Testis (tissue), 3 donors: ENCODE results near the gene CC2D1B. TPM values are rescaled to one million over a fixed set of nuclear protein-coding genes. Genes with fewer than 3 reads are reported as not detected.

Source experiments
- DNase-seq: peaks from one replicate; pipeline ENCODE4 v3.0.0-alpha.2; 2019
- H3K27ac ChIP-seq, 2 donors: fragments of 200-600 bp; sonication (generic); one replicate each; pipeline ENCODE4 v1.5.1; 2019
- H3K27me3 ChIP-seq: fragments of 200-600 bp; sonication (generic); one replicate; pipeline ENCODE4 v1.5.1; 2019
- H3K36me3 ChIP-seq: fragments of 200-600 bp; sonication (generic); one replicate; pipeline ENCODE4 v1.5.1; 2017; ENCODE audit warnings: low read depth; ENCODE audit errors: missing control alignments
- H3K4me1 ChIP-seq: fragments of 200-600 bp; sonication (generic); one replicate; pipeline ENCODE4 v1.5.1; 2019
- H3K4me3 ChIP-seq, 2 donors: fragments of 200-600 bp; sonication (generic); one replicate each; pipeline ENCODE4 v1.5.1; 2017 to 2019
- H3K9me3 ChIP-seq: fragments of 200-600 bp; sonication (generic); one replicate; pipeline ENCODE4 v1.5.1; 2017
- CTCF ChIP-seq, 3 experiments: fragments of 450-650 bp in 2 of 3; fragments of 200-600 bp in 1 of 3; sonication (generic) in 1 of 3; IDR thresholded peaks; one replicate each; pipeline ENCODE4 v1.5.1; 2016 to 2019; ENCODE audit warnings: antibody characterized with exemption in 3 of 3, mild to moderate bottlenecking in 2 of 3, moderate library complexity in 1 of 3
- POLR2A ChIP-seq: fragments of 450-650 bp; IDR thresholded peaks from one replicate; pipeline ENCODE4 v1.6.1; 2017; ENCODE audit warnings: antibody characterized with exemption, mild to moderate bottlenecking, moderate library complexity
- WGBS, 2 donors: methylation state at CpG; one replicate each; pipeline ENCODE4 v1.1.5; 2018; 5-methylcytosine and 5-hydroxymethylcytosine counted together
- intact Hi-C: fragments of 100-400 bp; cut with DNase I; formaldehyde crosslinking; loops from one replicate; pipeline ENCODE4 v1.15.1; 2023; ENCODE audit warnings: low total_unique reads
- polyA plus RNA-seq: library from polyadenylated mRNA; stranded (reverse); fragments of 350-450 nt; fragmentation: Illumina TruSeq; extraction: RNeasy Lipid Tissue Mini Kit (QIAGEN cat#74804); gene quantifications from one replicate; pipeline ENCODE4 v1.2.3, GENCODE V29; 2014; ENCODE audit warnings: low read depth, low replicate concordance; ENCODE audit not compliant: insufficient read depth
- total RNA-seq, 2 donors: library from RNA; depleted of rRNA; stranded (reverse); fragments of >200 nt; gene quantifications; one replicate each; pipeline ENCODE4 v1.2.3, GENCODE V29; 2016

The CC2D1B gene
- total and polyA plus RNA-seq, 3 donors from 2014 or later: 37.0 to 62.0 (median 51.0) TPM

DNA sequence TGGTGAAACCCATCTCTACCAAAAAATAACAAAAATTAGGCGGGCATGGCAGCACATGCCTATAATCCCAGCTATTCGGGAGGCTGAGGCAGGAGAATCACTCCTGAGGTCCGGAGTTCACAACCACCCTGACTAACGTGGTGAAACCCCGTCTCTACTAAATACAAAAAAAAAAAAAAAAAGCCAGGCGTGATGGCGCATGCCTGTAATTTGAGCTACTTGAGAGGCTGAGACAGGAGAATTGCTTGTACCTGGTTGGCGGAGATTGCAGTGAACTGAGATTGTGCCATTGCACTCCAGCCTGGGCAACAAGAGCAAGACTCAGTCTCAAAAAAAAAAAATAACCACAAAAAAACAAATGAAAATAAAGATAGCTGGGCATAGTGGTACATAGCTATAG is 42.3 kb downstream of the CC2D1B start:
- Histone ChIP-seq H3K27ac (no peak overlapping the region), H3K4me3 (no peak overlapping the region), H3K9me3 (no peaks in the 10 kb centered on the region), H3K4me1 (no peaks in the 10 kb centered on the region), H3K27me3 (no peaks in the 10 kb centered on the region), H3K36me3 (no peaks in the 10 kb centered on the region)
- TF ChIP-seq POLR2A (no peak), CTCF (IDR thresholded peaks at IDR 0.05) (no peak)
- intact Hi-C loops: no loop called here
- WGBS, 2 donors: 91% methylated on average over 8 of the region's 8 CpGs
- DNase-seq: no peak

DNA sequence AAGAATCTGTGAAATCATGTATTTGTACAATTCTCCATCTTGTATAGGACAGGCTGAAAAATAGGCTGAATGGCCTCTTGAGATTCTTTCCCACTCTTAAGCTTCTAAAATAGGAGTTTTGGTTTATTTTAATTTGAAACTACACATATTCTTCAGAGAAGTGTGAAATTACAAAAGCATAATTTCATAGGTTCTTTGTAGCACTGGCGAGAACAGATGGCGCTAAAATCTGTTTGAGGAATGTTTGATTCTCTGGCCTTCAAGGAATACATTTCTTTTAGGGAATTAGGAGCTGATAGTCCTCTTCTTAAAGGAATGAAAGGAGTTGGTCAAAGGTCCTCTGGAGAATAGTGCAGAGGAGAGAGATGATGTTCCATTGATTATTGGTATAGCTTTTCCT is 44.9 kb downstream of the CC2D1B start:
- DNase-seq: no peak
- Histone ChIP-seq H3K4me3 (no peak overlapping the region), H3K9me3 (no peaks in the 10 kb centered on the region), H3K4me1 (no peaks in the 10 kb centered on the region), H3K27me3 (no peaks in the 10 kb centered on the region), H3K36me3 (no peaks in the 10 kb centered on the region), H3K27ac (no peak overlapping the region)
- WGBS, 2 donors: 97 to 99% methylated on average over 2 of the region's 2 CpGs
- TF ChIP-seq POLR2A: no peak
- no peak for TF ChIP-seq CTCF (IDR thresholded peaks at IDR 0.05)
- intact Hi-C loops: no loop called here

DNA sequence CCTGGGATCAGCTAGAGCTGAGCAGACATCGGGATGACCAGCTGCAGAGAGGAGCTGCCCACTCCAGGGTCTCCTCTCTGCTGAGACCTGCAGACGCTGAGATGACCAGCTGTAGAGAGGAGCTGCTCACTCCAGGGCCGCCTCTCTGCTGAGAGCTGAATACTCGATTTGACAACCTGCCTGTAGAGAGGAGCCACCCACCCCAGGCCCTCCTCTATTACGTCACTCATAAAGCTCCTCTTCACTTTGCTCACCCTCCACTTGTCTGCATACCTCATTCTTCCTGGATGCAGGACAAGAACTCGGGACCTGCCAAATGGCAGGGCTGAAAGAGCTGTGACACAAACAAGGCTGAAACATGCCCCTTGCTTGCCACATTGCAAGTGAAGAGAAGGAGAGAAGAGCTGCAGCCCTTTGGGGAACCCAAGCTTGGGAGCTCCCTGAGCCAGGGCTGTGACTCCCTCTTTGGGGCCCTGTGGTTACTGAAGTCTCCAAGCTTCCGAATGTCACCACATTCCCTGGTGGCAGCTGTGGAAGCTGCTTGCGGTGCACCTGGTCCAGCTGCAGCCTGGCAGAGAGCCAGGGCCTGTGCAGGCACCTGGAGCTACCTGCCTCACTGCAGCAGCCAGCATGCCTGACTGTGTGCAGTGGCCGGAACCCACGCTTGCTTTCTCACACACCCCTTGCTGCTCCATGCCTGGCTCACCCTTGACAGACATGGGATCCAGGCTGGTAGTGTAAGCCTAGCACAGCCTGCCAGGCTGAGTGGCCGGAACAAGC is 59.6 kb downstream of the CC2D1B start:
- Histone ChIP-seq H3K4me3 (no peak overlapping the region), H3K36me3 (no peaks in the 10 kb centered on the region), H3K27me3 (no peaks in the 10 kb centered on the region), H3K9me3 (no peaks in the 10 kb centered on the region), H3K27ac (no peak overlapping the region), H3K4me1 (no peaks in the 10 kb centered on the region)
- TF ChIP-seq POLR2A: no peak
- TF ChIP-seq CTCF (IDR thresholded peaks at IDR 0.05): no peak
- WGBS, 2 donors: 82 to 87% methylated on average over 10 to 11 of the region's 11 CpGs
- intact Hi-C loops: no loop called here
- no peak for DNase-seq

DNA sequence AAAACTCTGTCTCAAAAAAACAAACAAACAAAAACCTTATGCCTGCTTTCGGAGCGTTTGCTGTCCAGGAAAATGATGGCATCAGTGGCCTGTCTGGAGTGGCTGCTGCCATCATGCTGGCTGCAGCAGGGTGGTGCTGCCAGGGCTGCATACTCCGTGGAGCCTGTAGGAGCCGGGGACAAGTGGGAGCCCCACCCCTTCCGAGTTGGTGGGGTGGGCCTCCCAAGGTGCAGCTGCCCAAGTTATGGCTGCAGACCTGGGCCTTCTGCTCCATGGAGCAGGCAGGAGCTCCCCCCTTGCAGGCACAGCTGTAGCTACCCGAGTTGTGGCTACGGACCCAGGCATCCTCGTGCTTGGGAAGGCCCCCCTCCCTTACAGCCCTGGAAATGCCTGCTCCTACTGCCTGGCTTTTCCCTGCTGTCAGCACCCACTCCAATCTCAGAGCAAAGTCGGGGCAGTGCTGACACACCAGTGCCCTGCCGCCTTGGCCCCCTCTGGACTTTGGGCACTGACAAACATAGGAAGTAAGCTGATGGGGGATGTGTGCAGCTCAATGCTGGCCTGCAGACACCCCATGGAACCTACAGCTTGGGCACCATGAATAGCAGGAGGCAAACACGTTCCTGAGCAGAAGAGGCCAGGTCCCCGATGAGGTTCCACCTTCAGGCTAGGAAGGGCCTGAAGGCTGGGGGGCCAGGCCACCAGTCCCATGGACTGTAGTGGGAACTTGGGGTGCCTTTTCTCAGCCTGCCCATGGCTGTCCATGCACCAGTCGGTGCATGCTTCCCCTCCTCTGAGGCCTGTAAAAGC is 60.4 kb downstream of the CC2D1B start:
- Histone ChIP-seq H3K36me3 (no peaks in the 10 kb centered on the region), H3K4me3 (no peak overlapping the region), H3K27ac (no peak overlapping the region), H3K9me3 (no peaks in the 10 kb centered on the region), H3K4me1 (no peaks in the 10 kb centered on the region), H3K27me3 (no peaks in the 10 kb centered on the region)
- intact Hi-C loops: no loop called here
- TF ChIP-seq CTCF (IDR thresholded peaks at IDR 0.05) (no peak), POLR2A (no peak)
- WGBS, 2 donors: 91 to 95% methylated on average over 8 to 13 of the region's 13 CpGs
- no peak for DNase-seq

Other genes starting within 250 kb of the CC2D1B start
- 10 to 100 TPM; 32.5 to 51.3 TPM for gene ZFYVE9, start 224.1 kb downstream of the CC2D1B start, total RNA-seq
- gene ZFYVE9, start 224.1 kb downstream of the CC2D1B start, polyA plus RNA-seq: 31.5 TPM
- gene ORC1, start 38.2 kb upstream of the CC2D1B start, total RNA-seq: 1 to 10 TPM; 5.7 to 6.9 TPM
- gene ORC1, start 38.2 kb upstream of the CC2D1B start, polyA plus RNA-seq: 6.4 TPM
- gene PRPF38A, start 38.4 kb upstream of the CC2D1B start, total RNA-seq: 10 to 100 TPM; 34.7 to 43.1 TPM
- 68.4 TPM for gene PRPF38A, start 38.4 kb upstream of the CC2D1B start, polyA plus RNA-seq
- gene TUT4, start 186.9 kb upstream of the CC2D1B start, total RNA-seq: 100 to 1,000 TPM; 136 to 146 TPM
- 63.3 TPM for gene TUT4, start 186.9 kb upstream of the CC2D1B start, polyA plus RNA-seq
- 10 to 100 TPM; 23.2 to 26.6 TPM for gene GPX7, start 236.2 kb upstream of the CC2D1B start, total RNA-seq
- 14.5 TPM for gene GPX7, start 236.2 kb upstream of the CC2D1B start, polyA plus RNA-seq